ENCODE data around the gene PLA2G4E. TPM values are rescaled to one million over a fixed set of nuclear protein-coding genes. Genes with fewer than 3 reads are reported as not detected.

PLA2G4E gene
- total and polyA plus RNA-seq, 2 donors (not counting 1 experiment from before 2014, with no cell fraction given) = not detected

DNA sequence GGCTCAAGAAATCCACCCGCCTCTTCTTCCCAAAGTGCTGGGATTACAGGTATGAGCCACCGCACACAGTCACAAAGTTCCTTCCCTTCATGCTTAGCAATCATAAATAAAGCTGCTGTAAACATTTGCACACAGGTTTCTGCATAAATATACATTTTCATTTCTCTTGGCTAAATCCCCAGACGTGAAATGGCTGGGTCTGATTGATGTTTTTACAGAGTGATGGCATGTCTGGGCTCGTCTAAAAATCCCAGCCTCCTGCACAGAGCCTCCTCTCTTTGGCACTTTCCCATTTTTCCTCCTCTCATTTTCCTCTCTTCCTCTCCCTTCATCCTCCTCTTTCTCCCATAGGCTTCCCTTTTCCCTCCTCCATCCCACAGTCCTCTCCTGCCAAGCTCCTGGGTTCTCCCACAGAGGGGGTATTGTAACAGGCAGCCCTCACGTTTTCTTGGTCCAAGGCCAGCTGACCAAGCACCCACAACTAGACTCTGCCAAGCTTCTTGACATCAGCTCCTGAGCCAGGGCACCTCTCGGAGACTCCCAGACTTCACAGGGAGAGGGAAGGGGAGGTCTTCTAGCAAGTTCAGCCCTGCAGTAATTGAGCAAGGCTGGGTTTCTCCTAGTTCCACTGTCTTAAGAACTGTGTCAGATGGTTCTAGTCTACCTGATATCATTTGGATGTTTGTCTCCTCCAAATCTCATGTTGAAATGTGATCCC is 10.5 kb upstream of the PLA2G4E start:
- Histone ChIP-seq H3K27ac (ENCODE audit: insufficient read depth, low read length) (no peak overlapping the region), H3K79me2 (ENCODE audit: control insufficient read depth, insufficient read depth, low read length) (no peaks in the 10 kb centered on the region), H3K9me3 (ENCODE audit: control insufficient read depth, insufficient read depth, low read depth, low read length) (no peaks in the 10 kb centered on the region), H3K4me1 (ENCODE audit: control insufficient read depth, extremely low read depth, insufficient read depth, low read length) (no peaks in the 10 kb centered on the region), H3K4me3 (replicated peaks in 1 of 4; ENCODE audit: control extremely low read depth in 1 of 4, insufficient read depth in 1 of 4, low read depth in 3 of 4, low read length in 4 of 4) (no peak overlapping the region), H3K4me2 (ENCODE audit: extremely low read depth, insufficient read depth, low read length) (no peak overlapping the region), H3K9ac (ENCODE audit: insufficient read depth, low read length) (no peak overlapping the region), H4K20me1 (ENCODE audit: control insufficient read depth, extremely low read depth, insufficient read depth, low read length) (no peaks in the 10 kb centered on the region), H2AFZ (ENCODE audit: low read length) (no peak overlapping the region), H3K27me3 (ENCODE audit: control insufficient read depth, insufficient read depth, low read length) (peaks cover 14% of the 10 kb centered on the region), H3K36me3 (ENCODE audit: control insufficient read depth, insufficient read depth, low read length) (no peaks in the 10 kb centered on the region)
- no peak for TF ChIP-seq EZH2 (IDR thresholded peaks at IDR 0.05; ENCODE audit: low read length, missing control alignments)
- TF ChIP-seq, protein P1, sequence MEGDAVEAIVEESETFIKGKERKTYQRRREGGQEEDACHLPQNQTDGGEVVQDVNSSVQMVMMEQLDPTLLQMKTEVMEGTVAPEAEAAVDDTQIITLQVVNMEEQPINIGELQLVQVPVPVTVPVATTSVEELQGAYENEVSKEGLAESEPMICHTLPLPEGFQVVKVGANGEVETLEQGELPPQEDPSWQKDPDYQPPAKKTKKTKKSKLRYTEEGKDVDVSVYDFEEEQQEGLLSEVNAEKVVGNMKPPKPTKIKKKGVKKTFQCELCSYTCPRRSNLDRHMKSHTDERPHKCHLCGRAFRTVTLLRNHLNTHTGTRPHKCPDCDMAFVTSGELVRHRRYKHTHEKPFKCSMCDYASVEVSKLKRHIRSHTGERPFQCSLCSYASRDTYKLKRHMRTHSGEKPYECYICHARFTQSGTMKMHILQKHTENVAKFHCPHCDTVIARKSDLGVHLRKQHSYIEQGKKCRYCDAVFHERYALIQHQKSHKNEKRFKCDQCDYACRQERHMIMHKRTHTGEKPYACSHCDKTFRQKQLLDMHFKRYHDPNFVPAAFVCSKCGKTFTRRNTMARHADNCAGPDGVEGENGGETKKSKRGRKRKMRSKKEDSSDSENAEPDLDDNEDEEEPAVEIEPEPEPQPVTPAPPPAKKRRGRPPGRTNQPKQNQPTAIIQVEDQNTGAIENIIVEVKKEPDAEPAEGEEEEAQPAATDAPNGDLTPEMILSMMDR (conservative IDR thresholded peaks at IDR 0.05 in 1 of 2, IDR thresholded peaks at IDR 0.05 in 1 of 2; ENCODE audit: low read depth in 1 of 2, low read length in 2 of 2) = no peak
- no peak for DNase-seq (ENCODE audit: low read depth in 2 of 2)

DNA sequence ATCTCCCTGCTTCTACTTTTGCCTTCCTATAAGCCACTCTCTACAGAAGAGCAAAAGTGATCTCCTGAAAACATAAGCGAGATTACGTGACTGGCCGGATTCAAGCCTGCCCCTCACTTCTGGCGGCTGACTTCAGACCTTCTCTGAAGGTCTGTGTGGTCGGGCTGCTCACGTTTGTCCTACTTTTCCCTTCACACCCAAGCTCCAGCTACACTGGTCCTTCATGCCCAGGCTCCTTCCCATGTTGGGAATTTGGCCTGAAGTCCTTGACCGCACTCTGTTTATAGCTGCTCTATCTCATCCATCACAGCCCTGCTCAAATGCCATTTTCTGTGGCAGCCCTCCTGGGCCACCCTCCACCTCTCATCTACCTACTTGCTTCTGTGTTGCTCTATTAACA is 6.7 kb upstream of the PLA2G4E start:
- Histone ChIP-seq H3K27ac (ENCODE audit: insufficient read depth, low read length) (no peak overlapping the region), H3K9ac (ENCODE audit: insufficient read depth, low read length) (no peak overlapping the region), H3K36me3 (ENCODE audit: control insufficient read depth, insufficient read depth, low read length) (no peaks in the 10 kb centered on the region), H4K20me1 (ENCODE audit: control insufficient read depth, extremely low read depth, insufficient read depth, low read length) (no peaks in the 10 kb centered on the region), H3K4me1 (ENCODE audit: control insufficient read depth, extremely low read depth, insufficient read depth, low read length) (no peaks in the 10 kb centered on the region), H2AFZ (ENCODE audit: low read length) (no peak overlapping the region), H3K4me2 (ENCODE audit: extremely low read depth, insufficient read depth, low read length) (no peak overlapping the region), H3K79me2 (ENCODE audit: control insufficient read depth, insufficient read depth, low read length) (no peaks in the 10 kb centered on the region), H3K9me3 (ENCODE audit: control insufficient read depth, insufficient read depth, low read depth, low read length) (no peaks in the 10 kb centered on the region), H3K27me3 (ENCODE audit: control insufficient read depth, insufficient read depth, low read length) (peaks cover 17% of the 10 kb centered on the region), H3K4me3 (replicated peaks in 1 of 4; ENCODE audit: control extremely low read depth in 1 of 4, insufficient read depth in 1 of 4, low read depth in 3 of 4, low read length in 4 of 4) (no peak overlapping the region)
- no peak for DNase-seq (ENCODE audit: low read depth in 2 of 2)
- no peak for TF ChIP-seq EZH2 (IDR thresholded peaks at IDR 0.05; ENCODE audit: low read length, missing control alignments)
- TF ChIP-seq, protein P1 (conservative IDR thresholded peaks at IDR 0.05 in 1 of 2, IDR thresholded peaks at IDR 0.05 in 1 of 2; ENCODE audit: low read depth in 1 of 2, low read length in 2 of 2) = no peak

DNA sequence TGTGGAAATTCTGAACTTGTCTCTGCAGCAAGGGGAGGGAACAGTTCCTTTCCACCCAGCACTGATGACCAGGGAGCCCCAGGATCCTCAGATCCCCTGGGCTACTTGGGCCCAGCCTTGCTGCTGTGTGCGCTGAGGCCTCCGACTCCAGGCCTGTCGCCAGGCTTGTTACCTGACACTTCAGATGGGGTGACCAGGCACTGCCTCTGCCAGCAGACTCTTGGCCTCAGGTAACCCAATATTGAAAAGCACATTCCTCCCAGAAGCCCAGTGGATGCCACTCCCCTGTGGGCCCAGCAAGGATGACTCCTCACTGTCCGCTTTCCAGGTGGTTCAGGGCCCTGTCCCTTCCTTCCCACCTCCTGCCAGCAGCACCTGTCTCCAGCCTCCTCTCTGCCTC is 3.5 kb upstream of the PLA2G4E start:
- TF ChIP-seq EZH2 (IDR thresholded peaks at IDR 0.05; ENCODE audit: low read length, missing control alignments) = no peak
- TF ChIP-seq, protein P1 (conservative IDR thresholded peaks at IDR 0.05 in 1 of 2, IDR thresholded peaks at IDR 0.05 in 1 of 2; ENCODE audit: low read depth in 1 of 2, low read length in 2 of 2) = no peak
- no peaks in the 10 kb centered on the region for H3K79me2 ChIP-seq (ENCODE audit: control insufficient read depth, insufficient read depth, low read length)
- H3K36me3 ChIP-seq (ENCODE audit: control insufficient read depth, insufficient read depth, low read length) = no peaks in the 10 kb centered on the region
- no peak overlapping the region for H3K4me2 ChIP-seq (ENCODE audit: extremely low read depth, insufficient read depth, low read length)
- H3K27ac ChIP-seq (ENCODE audit: insufficient read depth, low read length) = no peak overlapping the region
- peaks cover 13% of the 10 kb centered on the region for H3K27me3 ChIP-seq (ENCODE audit: control insufficient read depth, insufficient read depth, low read length)
- no peak for DNase-seq (ENCODE audit: low read depth in 2 of 2)
- H3K4me1 ChIP-seq (ENCODE audit: control insufficient read depth, extremely low read depth, insufficient read depth, low read length) = no peaks in the 10 kb centered on the region
- H3K9ac ChIP-seq (ENCODE audit: insufficient read depth, low read length) = no peak overlapping the region
- no peaks in the 10 kb centered on the region for H4K20me1 ChIP-seq (ENCODE audit: control insufficient read depth, extremely low read depth, insufficient read depth, low read length)
- H2AFZ ChIP-seq (ENCODE audit: low read length) = no peak overlapping the region
- H3K9me3 ChIP-seq (ENCODE audit: control insufficient read depth, insufficient read depth, low read depth, low read length) = no peaks in the 10 kb centered on the region
- no peak overlapping the region for H3K4me3 ChIP-seq (replicated peaks in 1 of 4; ENCODE audit: control extremely low read depth in 1 of 4, insufficient read depth in 1 of 4, low read depth in 3 of 4, low read length in 4 of 4)

Measured in fibroblast of lung (primary cell).